ENCODE data around the gene GPR137C. TPM values are rescaled to one million over a fixed set of nuclear protein-coding genes. Genes with fewer than 3 reads are reported as not detected.

The GPR137C gene
- total RNA-seq, 2 experiments from 2014 or later, result 0.05 to 0.11 TPM

DNA sequence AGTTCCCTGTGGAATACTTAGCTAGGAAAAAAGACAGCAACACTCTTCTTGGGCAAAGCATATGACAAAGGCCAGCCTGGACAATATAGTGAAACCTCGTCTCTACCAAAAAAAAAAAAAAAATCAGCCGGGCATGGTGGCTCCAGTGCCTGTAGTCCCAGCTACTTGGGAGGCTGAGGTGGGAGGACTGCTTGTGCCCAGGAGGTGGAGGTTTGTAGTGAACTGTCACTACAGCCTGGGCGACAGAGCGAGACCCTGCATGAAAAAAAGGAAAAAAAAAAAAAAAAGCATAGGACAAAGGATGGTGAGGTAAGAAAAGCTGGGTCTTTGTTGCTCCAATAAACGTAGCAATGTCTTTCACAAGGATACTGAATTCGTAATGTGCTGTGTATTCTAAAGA lies 1.4 kb upstream of the GPR137C start:
- H3K4me3 Mint-ChIP-seq, result peak overlapping the region; percentile 81
- no peak for DNase-seq
- peak overlapping the region; percentile 79 for H3K27ac Mint-ChIP-seq
- peaks cover 5% of the 10 kb centered on the region for H3K27me3 Mint-ChIP-seq
- H3K36me3 Mint-ChIP-seq (ENCODE audit: low read depth), result peaks cover 4% of the 10 kb centered on the region
- no peak for ATAC-seq
- H3K9me3 Mint-ChIP-seq, result no peaks in the 10 kb centered on the region
- ChIA-PET POLR2A (interaction anchor here (0.6 to 2.0 kb wide), 7 partner anchors 8 to 365 kb away, joined by 3 to 12 read pairs (median 3); no protein-coding TSS in a partner anchor), CTCF (interaction anchor here (1.5 to 2.5 kb wide), 3 partner anchors 11 to 251 kb away, joined by 3 to 10 read pairs (median 8); no protein-coding TSS in a partner anchor)
- intact Hi-C loops (cut with micrococcal nuclease), result no loop called here
- peaks cover 14% of the 10 kb centered on the region for H3K4me1 Mint-ChIP-seq (ENCODE audit: low read depth)
- TF ChIP-seq, protein P1, sequence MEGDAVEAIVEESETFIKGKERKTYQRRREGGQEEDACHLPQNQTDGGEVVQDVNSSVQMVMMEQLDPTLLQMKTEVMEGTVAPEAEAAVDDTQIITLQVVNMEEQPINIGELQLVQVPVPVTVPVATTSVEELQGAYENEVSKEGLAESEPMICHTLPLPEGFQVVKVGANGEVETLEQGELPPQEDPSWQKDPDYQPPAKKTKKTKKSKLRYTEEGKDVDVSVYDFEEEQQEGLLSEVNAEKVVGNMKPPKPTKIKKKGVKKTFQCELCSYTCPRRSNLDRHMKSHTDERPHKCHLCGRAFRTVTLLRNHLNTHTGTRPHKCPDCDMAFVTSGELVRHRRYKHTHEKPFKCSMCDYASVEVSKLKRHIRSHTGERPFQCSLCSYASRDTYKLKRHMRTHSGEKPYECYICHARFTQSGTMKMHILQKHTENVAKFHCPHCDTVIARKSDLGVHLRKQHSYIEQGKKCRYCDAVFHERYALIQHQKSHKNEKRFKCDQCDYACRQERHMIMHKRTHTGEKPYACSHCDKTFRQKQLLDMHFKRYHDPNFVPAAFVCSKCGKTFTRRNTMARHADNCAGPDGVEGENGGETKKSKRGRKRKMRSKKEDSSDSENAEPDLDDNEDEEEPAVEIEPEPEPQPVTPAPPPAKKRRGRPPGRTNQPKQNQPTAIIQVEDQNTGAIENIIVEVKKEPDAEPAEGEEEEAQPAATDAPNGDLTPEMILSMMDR (IDR thresholded peaks at IDR 0.05), result no peak

DNA sequence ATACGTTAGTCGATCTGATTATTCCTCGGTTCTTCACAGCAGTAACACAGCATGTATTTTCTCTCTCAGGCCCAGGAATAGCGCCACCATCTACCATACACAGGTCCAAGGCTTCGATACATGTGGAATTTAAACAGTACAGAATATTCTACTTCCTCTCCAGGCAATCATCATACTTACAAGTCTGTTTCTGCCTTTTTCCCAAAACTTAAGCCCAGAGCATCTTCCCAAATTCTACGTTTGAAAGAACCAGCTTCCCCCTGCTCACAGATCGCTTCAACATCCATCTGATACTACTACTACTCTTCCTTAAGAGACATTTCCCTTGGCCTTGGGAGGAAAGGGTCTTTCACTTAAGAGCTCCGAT lies 957 bp upstream of the GPR137C start:
- ChIA-PET CTCF (interaction anchor here (1.0 to 2.5 kb wide), 5 partner anchors 8 to 251 kb away, joined by 3 to 10 read pairs (median 7); no protein-coding TSS in a partner anchor), POLR2A (interaction anchor here (0.6 to 2.0 kb wide), 10 partner anchors 8 to 601 kb away, joined by 3 to 12 read pairs (median 4); no protein-coding TSS in a partner anchor)
- TF ChIP-seq, protein P1 (IDR thresholded peaks at IDR 0.05), result no peak
- DNase-seq (peak; percentile 16), ATAC-seq (no peak)
- H3K36me3 Mint-ChIP-seq (ENCODE audit: low read depth), result peaks cover 4% of the 10 kb centered on the region
- intact Hi-C loops (cut with micrococcal nuclease), result no loop called here
- H3K4me1 Mint-ChIP-seq (ENCODE audit: low read depth), result peaks cover 14% of the 10 kb centered on the region
- no peaks in the 10 kb centered on the region for H3K9me3 Mint-ChIP-seq
- H3K27me3 Mint-ChIP-seq, result peaks cover 8% of the 10 kb centered on the region
- H3K4me3 Mint-ChIP-seq, result peak overlapping the region; percentile 81
- peak overlapping the region; percentile 79 for H3K27ac Mint-ChIP-seq

DNA sequence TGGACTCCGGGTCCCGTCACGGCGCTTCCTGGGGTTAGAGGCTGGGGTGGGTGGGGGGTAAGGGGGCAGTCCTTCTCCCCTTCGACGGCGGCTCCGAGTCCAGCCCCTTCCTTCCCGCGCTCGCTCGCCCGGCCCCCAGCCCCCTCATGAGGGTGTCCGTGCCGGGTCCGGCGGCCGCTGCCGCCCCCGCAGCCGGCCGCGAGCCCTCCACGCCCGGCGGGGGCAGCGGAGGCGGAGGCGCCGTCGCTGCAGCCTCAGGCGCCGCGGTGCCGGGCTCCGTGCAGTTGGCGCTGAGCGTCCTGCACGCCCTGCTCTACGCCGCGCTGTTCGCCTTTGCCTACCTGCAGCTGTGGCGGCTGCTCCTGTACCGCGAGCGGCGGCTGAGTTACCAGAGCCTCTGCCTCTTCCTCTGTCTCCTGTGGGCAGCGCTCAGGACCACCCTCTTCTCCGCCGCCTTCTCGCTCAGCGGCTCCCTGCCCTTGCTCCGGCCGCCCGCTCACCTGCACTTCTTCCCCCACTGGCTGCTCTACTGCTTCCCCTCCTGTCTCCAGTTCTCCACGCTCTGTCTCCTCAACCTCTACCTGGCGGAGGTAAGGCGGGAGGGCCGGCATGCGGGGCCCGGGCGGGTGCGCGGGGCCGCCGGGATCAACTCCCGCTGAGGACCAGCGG lies 500 bp downstream of the GPR137C start:
- DNase-seq, result peak; percentile 57
- no peaks in the 10 kb centered on the region for H3K36me3 Mint-ChIP-seq (ENCODE audit: low read depth)
- ChIA-PET CTCF (interaction anchor here (1.0 to 2.5 kb wide), 7 partner anchors 9 to 409 kb away, joined by 3 to 10 read pairs (median 4); no protein-coding TSS in a partner anchor), POLR2A (interaction anchor here (0.8 to 2.0 kb wide), 5 partner anchors 13 to 599 kb away, joined by 3 to 12 read pairs (median 4); no protein-coding TSS in a partner anchor)
- ATAC-seq, result peak; percentile 18
- H3K4me3 Mint-ChIP-seq, result peak overlapping the region; percentile 84
- H3K9me3 Mint-ChIP-seq, result no peaks in the 10 kb centered on the region
- intact Hi-C loops (cut with micrococcal nuclease), result no loop called here
- peaks cover 10% of the 10 kb centered on the region for H3K27me3 Mint-ChIP-seq
- H3K4me1 Mint-ChIP-seq (ENCODE audit: low read depth), result peaks cover 14% of the 10 kb centered on the region
- peak overlapping the region; percentile 49 for H3K27ac Mint-ChIP-seq
- TF ChIP-seq, protein P1 (IDR thresholded peaks at IDR 0.05), result no peak

DNA sequence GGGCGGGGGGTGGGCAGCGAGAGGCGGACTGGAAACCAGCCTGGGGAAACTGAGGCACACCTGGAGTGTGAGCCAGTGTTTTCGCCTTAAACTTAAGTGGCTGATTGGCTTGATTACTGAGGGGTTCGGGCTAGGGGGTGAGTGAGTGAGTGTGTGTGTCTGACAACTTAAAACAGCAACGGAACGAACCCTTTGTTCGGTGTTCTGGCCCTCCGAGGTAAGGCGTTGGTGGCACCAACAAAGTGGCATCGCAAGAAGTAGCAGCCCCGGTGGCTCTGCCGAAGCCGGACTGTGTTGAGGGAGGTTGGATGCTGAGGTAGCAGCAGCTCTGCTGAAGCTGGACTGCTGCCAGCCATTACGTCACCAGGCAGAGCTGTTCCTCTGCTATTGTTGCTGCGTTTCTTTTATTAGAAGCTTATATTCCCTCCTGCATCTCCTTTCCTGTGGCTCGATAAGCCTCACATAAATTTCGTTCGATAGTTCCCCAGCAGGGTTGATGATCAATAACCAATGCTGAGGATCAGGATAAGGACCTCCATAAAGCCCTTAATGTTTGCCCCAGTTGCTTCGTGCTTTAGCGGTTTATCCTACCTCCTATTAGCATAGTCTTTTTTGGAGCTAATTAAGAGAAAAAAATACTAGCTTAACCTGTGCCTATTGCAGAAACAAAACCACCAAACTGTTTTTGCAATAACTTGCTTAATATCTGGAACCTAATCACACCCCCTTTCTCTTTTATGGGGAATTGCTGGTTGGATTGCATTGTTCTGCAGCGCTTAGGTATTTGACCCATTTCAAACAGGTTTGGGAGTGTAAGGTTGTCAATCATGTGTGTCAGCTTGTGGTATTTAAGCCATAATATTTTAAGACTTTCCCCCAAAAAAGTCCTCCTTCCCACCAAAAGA lies 1.3 kb downstream of the GPR137C start:
- TF ChIP-seq, protein P1 (IDR thresholded peaks at IDR 0.05), result no peak
- Mint-ChIP-seq H3K27ac (peak overlapping the region; percentile 78), H3K4me3 (peak overlapping the region; percentile 84), H3K9me3 (no peaks in the 10 kb centered on the region), H3K4me1 (ENCODE audit: low read depth) (peaks cover 14% of the 10 kb centered on the region), H3K36me3 (ENCODE audit: low read depth) (no peaks in the 10 kb centered on the region), H3K27me3 (peaks cover 10% of the 10 kb centered on the region)
- ATAC-seq, result no peak
- intact Hi-C loops (cut with micrococcal nuclease), result no loop called here
- DNase-seq, result peak; percentile 87
- ChIA-PET POLR2A (no interaction called here), CTCF (interaction anchor here (1.0 to 1.5 kb wide), 4 partner anchors 18 to 408 kb away, joined by 3 to 4 read pairs (median 3); no protein-coding TSS in a partner anchor)

Measured in activated CD8-positive, alpha-beta T cell treated with anti-CD3 and anti-CD28 coated beads for 36 hours (primary cell).